ENCODE results near the gene MUC3A. TPM values are rescaled to one million over a fixed set of nuclear protein-coding genes. Genes with fewer than 3 reads are reported as not detected.
"Not testable (repeated sequence)": the region's sequence is repeated elsewhere in the genome, so short reads cannot be mapped to it uniquely, and the experiment has no call there.

Gene MUC3A, protein sequence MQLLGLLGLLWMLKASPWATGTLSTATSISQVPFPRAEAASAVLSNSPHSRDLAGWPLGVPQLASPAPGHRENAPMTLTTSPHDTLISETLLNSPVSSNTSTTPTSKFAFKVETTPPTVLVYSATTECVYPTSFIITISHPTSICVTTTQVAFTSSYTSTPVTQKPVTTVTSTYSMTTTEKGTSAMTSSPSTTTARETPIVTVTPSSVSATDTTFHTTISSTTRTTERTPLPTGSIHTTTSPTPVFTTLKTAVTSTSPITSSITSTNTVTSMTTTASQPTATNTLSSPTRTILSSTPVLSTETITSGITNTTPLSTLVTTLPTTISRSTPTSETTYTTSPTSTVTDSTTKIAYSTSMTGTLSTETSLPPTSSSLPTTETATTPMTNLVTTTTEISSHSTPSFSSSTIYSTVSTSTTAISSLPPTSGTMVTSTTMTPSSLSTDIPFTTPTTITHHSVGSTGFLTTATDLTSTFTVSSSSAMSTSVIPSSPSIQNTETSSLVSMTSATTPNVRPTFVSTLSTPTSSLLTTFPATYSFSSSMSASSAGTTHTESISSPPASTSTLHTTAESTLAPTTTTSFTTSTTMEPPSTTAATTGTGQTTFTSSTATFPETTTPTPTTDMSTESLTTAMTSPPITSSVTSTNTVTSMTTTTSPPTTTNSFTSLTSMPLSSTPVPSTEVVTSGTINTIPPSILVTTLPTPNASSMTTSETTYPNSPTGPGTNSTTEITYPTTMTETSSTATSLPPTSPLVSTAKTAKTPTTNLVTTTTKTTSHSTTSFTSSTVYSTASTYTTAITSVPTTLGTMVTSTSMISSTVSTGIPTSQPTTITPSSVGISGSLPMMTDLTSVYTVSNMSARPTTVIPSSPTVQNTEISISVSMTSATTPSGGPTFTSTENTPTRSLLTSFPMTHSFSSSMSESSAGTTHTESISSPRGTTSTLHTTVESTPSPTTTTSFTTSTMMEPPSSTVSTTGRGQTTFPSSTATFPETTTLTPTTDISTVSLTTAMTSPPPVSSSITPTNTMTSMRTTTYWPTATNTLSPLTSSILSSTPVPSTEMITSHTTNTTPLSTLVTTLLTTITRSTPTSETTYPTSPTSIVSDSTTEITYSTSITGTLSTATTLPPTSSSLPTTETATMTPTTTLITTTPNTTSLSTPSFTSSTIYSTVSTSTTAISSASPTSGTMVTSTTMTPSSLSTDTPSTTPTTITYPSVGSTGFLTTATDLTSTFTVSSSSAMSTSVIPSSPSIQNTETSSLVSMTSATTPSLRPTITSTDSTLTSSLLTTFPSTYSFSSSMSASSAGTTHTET (N-terminal part only)
- not detected in 2 replicates for total RNA-seq

DNA sequence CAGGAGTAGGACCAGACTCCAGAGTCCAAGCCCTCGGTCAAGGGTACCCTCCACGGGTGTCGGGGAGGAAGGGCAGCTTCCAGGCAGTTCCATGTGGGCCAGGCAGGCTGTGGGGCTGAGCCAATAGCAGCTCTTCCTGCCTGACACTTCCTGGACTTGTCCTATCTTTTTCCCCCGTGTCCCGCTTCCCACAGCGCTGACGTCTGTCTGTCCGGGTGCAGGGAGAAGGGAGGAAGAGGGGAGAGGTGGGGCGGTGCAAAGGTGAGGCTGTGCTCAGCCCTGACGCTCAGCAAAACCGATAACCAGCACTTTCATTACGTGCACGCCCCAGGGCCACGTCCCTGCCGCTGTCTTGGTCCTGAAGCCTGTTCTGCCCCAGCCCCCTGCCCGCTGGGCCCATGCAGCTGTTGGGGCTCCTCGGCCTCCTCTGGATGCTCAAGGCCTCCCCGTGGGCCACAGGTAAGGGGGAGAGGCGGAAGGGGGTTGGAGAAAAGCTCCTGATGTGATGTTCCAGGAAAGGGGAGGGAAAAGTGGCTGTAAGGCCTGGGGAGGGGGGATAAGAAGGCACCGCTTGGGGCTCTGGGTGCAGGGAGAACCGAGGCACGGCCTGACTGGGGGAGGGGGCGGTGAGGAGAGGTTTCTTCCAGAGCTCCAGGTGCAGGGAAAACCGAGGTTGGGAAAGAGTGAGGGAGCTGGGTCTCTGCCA, at the start of gene MUC3A:
Gene MUC3A (plus strand): TSS at position 308 of the 706 bp plus-strand sequence. CDS start 91 bp downstream, at position 399.
- intact Hi-C loops (cut with micrococcal nuclease): no loop called here

DNA sequence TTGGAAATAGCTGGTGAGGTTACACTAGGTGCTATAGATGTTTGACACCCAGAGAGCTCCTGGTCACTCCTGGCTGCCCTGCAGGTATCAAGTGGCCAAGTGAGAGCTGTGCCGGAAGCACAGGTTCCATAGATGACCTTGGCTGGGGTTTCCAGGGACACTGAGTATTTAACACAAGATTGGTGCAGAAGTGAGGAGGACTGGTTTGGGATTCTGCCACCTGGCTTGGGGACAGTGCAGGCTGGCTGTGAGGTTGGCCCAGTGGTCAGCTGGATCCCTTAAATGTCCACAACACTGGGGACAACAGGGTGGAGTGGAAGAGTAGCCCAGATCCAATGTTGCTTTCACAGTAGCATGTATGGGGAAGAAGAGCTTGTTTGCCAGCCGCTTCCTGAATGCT, 48.4 kb upstream of the MUC3A start:
- intact Hi-C loops (cut with micrococcal nuclease): no loop called here

DNA sequence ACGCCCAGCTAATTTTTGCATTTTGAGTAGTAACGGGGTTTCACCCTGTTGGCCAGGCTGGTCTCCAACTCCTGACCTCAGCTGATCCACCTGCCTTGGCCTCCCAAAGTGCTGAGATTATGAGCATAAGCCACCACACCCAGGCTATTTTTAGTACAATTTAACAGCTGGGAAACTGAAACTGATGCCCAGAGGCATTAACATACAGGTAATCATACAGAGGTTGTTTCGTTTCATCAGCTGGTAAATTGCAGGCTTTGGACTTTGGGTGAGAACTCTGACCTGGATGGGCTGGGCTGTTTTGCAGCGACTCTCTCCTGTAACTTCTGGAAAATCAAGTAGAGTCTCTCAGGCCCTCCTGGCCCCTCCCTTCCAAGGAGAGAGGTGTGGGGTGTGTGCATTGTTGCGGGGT, 47.4 kb upstream of the MUC3A start:
- intact Hi-C loops (cut with micrococcal nuclease): no loop called here

DNA sequence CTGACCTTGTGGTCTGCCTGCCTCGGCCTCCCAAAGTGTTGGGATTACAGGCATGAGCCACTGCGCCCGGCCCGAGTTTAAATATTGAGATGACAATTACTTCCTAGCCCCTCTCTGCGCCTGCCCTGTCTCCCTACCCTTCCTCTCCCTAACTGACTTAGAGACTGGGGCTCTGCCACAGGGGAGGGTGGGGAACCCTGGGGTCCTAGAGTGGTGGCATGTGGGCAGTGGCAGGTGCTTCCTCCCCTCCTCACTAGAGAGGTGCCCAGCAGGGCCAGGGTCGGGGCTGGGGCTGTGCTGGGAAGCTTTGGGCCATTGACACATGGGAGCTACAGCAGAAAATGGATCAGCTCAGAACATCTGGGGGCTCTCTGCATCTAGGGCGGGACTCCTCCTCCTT, 46.7 kb upstream of the MUC3A start:
- intact Hi-C loops (cut with micrococcal nuclease): no loop called here

DNA sequence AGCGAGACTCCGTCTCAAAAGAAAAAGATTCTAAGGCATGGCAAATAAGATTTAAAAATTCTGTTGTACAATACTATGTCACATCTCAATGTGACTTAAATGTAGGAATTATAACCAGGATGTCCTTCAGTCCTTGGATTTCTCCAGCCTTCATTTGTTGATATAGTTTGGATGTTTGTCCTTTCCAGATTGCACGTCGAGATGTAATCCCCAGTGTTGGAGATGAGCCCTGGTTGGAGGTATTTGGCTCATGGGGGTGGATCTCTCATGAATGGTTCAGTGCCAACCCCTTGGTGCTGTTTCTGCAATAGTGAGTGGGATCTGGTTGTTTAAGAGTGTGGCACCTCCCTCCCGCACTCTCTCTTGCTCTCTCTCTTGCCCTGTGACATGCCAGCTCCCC, 40.8 kb upstream of the MUC3A start:
- intact Hi-C loops (cut with micrococcal nuclease): no loop called here

DNA sequence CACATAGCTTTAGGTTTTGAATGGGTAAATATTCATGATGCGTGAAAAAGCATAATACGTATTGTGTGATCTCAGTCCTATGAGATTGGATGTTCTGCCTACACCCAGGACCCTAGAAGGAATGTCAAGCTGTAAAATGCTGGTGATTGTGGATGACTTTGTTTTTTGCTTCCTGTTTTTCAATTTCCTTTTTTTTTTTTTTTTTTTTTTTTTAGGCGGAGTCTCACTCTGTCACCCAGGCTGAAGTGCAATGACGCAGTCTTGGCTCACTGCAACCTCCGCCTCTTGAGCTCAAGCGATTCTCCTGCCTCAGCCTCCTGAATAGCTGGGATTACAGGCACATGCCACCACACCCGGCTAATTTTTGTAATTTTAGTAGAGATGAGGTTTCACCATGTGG, 38.9 kb upstream of the MUC3A start:
- intact Hi-C loops (cut with micrococcal nuclease): not testable (repeated sequence)

DNA sequence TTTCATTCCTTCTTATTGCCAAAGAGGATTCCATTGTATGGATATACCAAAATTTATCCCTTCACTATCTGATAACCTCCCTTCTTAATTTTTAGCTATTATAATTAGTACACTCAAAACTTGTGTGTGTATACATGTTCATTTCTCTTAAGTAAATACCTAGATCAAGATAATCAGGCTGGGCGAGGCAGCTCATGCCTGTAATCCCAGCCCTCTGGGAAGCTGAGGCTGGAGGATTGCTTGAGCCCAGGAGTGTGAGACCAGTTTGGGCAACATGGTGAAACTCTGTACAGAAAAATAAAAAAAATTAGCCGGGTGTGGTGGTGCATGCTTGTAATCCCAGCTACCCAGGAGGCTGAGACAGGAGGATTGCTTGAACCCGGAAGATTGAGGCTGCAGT, 37.9 kb upstream of the MUC3A start:
- intact Hi-C loops (cut with micrococcal nuclease): no loop called here

DNA sequence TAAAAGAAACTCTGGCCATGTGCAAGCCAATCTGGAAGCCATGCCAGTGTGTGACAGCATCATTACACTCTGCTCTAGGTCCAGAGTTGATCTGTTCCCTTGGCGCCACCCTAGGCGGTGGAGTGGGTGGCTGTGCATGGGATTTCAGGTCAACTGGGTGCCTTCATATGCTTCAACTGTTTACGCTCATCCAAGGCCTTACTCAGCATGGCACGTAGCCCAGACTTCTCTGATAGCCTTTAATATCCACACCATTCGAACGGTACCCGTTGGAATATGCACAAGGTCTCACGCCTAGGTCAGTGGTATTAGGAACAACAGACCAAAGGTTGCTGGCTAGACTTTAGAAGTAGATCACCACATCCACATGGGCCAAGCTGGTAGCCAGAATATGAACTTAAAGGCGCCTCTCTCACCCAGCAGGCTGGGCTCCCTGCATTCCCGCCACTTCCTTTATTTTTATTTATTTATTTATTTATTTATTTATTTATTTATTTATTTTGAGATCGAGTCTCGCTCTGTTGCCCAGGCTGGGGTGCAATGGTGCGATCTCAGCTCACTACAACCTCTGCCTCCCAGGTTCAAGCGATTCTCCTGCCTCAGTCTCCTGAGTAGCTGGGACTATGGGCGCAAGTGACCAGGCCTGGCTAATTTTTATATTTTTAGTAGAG, 35.0 kb upstream of the MUC3A start:
- intact Hi-C loops (cut with micrococcal nuclease): no loop called here

DNA sequence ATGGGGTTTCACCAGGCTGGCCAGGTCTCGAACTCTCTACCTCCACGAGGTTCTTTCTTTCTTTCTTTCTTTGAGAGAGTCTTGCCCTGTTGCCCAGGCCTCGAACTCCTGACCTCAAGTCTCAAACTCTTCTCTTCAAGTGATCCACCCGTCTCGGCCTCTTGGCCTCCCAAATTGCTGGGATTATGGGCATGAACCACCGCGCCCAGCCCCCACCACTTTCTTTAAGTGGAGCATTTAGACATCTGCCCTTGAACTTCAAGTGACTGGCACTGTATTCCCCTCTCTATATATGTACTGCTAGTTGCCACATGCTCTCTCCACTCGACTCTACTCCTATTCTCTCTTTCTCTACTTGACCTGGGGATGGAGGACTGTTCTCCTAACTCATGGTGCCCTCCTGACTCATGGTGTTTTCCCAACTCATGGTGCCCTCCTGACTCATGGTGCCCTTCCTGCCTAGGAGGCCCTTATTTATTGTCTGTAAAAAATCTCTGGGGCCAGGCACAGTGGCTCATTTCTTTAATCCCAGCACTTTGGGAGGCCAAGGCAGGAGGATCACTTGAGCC, 34.4 kb upstream of the MUC3A start:
- intact Hi-C loops (cut with micrococcal nuclease): no loop called here

DNA sequence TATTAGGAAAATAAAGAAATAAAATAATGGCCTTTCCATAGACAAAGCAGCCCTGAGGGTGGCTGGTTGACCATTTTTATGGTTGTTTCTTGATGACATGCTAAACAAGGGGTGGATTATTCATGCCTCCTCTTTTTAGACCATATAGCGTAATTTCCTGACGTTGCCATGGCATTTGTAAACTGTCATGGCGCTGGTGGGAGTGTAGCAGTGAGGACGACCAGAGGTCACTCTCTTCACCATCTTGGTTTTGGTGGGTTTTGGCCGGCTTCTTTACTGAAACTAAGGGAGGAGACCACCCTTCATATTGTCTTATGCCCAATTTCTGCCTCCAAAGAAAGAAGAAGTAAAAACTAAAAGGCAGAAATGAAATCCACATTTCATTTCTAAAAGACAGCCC, 30.0 kb upstream of the MUC3A start:
- intact Hi-C loops (cut with micrococcal nuclease): not testable (repeated sequence)

DNA sequence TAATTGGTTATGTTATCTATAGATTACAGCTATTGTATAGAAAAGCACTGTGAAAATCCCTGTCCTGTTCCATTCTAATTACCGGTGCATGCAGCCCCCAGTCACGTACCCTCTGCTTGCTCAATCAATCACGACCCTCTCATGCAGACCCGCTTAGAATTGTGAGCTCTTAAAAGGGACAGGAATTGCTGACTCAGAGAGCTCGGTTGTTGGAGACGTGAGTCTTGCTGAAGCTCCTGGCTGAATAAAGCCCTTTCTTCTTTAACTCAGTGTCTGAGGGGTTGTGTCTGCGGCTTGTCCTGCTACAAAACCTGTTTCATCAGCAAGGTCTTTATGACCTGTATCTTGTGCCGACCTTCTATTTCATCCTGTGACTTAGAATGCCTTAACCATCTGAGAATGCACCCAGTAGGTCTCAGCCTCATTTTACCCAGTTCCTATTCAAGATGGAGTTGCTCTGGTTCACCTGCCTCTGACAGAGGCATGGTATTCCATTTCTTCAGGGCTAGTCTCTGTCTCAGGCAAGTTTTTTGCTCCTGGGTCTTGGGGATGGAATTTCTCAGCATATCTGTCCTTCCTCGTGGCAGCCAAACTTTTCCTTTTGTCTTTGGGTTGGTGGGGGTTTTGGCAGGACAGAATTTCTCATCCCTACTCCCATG, 29.4 kb upstream of the MUC3A start:
- intact Hi-C loops (cut with micrococcal nuclease): not testable (repeated sequence)

DNA sequence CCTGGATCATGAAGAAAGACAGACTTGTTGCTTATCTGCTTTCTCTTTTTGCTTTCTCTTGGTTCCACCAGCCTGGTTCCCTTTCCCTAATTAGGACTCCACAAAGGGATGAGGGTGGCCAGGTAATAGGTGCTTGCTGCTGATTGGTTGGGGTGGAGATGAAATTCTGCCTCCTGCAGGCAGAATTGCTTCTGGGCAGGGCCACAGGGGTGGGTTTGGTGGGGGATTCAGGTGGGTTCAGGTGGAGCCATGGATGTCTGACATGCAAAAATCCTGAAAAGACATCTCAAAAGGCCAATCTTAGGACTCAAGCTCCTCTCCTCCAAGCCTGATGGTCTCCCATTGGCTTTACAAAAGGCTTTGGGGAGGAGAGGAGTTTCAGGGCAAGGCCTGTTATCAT, 28.3 kb upstream of the MUC3A start:
- intact Hi-C loops (cut with micrococcal nuclease): no loop called here

DNA sequence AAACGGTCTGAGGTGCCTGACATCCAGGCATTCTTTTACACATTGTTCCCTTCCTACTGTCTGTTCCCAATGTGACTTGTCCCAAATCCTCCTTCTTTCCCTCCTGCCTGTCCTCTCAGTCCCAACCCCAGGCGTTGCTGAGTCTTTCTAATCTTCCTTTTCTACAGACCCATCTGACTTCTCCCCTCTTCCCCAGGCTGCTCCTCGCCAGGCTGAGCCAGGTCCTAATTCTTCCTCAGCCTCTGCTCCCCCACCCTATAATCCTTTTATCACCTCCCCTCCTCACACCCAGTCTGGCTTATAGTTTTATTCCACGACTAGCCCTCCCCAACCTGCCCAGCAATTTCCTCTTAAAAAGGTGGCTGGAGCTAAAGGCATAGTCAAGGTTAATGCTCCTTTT, 25.7 kb upstream of the MUC3A start:
- intact Hi-C loops (cut with micrococcal nuclease): not testable (repeated sequence)

DNA sequence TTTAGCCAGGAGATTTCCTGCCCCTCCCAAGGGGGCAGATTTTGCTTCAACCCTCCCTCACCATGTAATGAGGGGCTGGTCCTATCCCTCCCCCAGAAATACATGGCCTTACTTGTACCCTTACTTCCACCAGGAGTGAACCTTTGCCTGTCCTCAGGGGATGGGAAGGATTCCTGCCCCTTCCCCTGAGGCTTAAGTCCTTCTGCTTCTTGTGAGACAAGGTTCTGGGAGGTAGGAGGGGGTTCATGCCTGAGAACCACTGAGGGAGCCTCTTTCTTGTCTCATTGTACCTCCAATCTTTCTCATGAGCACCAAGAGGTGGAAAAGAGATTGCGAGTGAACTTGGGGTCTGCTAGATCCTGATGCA, 19.5 kb upstream of the MUC3A start:
- intact Hi-C loops (cut with micrococcal nuclease): no loop called here

DNA sequence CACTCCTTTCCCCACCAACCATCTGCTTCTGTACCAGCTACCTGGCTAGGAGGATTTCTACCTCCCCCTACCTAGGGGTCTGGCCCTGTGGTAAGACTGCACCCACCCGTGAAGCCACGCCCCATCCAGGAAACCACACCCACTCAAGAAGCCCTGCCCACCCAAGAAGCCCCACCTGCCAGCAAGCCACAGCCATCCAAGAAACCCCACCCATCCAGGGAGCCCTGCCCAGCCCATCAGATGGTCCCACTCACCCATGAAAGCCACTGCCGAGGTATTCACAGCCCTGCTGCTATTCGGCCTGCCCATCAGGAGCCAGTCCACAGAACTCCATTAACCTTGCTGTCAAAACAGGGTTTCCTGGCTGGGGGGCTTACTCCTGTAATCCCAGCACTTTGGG, 15.6 kb upstream of the MUC3A start:
- intact Hi-C loops (cut with micrococcal nuclease): no loop called here

DNA sequence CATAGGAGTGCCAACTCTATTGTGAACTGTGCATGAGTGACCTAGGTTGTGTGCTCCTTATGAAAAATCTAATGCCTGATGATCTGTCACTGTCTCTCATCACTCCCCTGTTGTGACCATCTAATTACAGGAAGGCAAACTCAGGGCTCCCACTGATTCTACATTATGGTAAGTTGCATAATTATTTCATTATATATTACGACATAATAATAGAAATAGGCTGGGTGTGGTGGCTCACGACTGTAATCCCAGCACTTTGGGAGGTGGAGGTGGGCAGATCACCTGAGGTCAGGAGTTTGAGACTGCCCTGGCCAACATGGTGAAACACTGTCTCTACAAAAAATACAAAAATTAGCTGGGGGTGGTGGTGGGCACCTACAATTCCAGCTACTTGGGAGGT, 14.0 kb upstream of the MUC3A start:
- intact Hi-C loops (cut with micrococcal nuclease): not testable (repeated sequence)

DNA sequence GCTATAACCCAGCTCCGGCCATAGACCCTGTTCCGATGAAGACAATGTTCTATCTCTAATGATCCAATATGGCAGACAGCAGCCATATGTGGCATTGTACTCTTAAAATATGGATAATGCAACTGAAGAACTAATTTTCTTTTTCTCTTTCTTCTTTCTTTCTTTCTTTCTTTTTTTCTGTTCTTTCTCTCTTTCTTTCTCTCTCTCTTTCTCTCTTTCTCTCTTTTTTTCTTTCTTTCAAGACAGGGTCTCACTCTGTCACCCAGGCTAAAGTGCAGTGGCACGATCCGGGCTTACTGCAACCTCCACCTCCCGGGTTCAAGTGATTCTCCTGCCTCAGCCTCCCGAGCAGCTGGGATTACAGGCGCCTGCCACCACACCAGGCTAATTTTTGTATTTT, 13.2 kb upstream of the MUC3A start:
- intact Hi-C loops (cut with micrococcal nuclease): not testable (repeated sequence)

DNA sequence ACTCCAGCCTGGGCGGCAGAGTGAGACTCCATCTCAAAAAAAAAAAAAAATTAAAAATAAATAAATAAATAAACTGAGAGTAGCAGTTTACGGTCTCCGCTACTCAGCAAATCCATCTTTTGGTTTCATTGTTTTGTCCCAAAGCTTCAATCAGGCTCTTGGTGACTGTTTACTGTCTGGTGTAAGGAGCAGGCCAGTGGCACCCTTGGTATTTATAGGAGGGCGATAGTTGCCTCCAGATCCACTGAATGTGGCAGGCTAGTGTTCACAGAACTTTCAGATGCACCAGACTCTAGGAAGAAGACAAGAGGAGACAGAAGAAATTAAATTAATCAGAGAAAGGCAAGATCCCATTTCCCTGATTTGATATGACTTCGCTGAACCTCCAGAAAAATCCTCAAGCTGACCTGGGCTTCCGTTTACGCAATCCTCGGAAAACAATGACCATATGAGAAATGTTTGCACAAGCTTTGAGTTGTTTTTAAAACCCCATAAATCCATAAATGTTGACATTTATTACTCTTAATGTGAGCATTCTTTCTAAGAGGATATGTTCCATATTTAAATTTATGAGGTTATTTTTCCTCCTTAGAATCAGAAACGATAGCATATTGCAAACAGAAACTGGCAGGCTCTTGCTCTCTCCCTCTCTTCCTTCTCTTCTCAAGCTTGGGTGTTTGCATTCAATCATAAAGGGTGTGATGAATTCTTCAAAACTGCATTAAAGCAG, 7.1 kb upstream of the MUC3A start:
- intact Hi-C loops (cut with micrococcal nuclease): no loop called here

DNA sequence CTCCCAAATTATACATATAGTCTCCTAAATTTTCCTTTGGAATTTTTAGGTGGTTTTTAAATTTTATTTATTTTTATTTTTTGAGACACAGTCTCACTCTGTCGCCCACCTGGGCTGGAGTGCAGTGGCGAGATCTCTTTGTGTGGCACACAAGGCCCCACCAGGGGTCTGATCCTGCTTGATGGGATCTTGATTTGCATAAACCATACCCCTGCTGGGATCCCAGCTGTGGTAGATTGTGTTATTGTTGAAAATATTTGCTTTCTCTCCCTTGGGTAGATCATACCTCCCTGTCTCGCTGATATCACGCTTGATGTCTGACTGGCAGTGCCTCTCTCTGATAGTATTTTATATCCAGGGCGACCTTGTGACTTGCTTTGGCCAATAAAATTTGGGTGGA, 5.6 kb upstream of the MUC3A start:
- intact Hi-C loops (cut with micrococcal nuclease): no loop called here
